Globus pallidus (tissue), 1 donor: ENCODE results near the gene IFIT1B.
"Not testable (repeated sequence)": the region's sequence is repeated elsewhere in the genome, so short reads cannot be mapped to it uniquely, and the experiment has no call there.

ENCODE experiments used
- DNase-seq: peaks from one replicate; pipeline ENCODE4 v3.0.0-alpha.2; 2015; ENCODE audit warnings: low spot score

IFIT1B gene

GRCh38 chr10:89348975-89349374, 28.9 kb upstream of the IFIT1B start:
- DNase-seq: no peak

DNA sequence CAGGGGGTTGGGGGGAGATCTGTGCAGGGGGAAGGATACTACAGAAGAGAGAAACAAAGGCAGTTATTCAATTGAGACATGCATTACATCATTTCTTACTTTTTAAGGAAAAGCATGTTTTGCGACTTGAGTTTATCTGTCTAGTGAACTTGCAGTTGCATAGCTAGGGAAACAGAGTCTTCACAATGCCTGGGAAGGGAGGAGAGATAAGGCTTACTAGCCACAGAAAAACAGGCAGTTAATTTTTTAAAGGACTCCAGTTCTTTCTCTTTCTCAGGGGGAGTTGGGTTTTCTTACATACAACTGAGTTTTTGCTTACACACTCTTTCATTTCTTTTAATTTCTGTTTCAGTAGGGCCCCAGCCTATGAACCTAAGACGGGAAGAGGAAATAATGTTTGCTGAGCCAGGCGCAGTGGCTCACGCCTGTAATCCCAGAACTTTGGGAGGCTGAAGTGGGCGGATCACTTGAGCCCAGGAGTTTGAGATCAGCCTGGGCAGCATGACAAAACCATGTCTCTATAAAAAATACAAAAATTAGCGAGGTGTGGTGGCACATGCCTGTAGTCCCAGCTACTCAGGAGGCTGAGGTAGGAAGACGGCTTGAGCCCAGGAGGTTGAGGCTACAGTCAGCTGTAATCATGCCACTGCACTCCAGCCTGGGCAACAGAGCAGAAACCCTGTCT, 27.1 kb upstream of the IFIT1B start:
- DNase-seq: not testable (repeated sequence)

GRCh38 chr10:89351412-89351779, 26.5 kb upstream of the IFIT1B start:
- no peak for DNase-seq

DNA sequence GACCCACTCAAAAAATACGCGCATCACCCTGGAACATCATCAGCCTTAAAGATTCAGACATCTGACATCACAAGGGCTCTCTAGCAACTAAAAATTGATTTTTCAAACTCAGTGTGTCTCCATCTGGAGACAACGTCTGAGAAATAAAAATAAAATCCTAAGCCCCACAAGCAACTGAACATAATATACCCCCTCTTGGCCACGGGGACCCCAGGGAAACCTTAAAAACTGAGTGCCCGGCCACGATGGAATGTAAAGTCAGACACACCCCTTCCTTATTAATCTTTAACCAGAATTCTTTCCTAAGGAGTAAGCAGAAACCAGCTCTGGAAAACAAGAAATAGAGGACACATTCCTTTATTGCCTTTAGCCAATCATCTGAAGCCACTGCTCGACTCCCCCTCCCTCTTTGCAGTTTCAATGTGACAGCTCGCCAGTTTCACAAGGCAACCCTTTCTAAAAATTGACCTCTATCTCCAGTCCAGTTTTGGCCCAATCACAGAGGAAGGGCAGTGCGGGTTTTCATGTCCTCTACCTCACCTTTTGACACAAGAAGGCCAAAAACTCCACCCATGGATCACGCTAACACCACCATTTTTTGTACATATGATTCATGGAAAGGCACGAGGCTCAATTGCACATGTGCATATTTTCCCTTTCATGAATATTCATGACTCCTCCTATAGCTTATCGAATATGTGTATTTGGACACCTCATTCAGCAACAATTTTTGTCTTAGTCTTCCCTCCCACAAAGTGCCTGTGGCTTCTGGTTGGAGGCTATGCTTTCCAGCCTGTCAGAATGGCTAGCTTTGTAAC, 25.9 kb upstream of the IFIT1B start:
- DNase-seq: no peak

DNA sequence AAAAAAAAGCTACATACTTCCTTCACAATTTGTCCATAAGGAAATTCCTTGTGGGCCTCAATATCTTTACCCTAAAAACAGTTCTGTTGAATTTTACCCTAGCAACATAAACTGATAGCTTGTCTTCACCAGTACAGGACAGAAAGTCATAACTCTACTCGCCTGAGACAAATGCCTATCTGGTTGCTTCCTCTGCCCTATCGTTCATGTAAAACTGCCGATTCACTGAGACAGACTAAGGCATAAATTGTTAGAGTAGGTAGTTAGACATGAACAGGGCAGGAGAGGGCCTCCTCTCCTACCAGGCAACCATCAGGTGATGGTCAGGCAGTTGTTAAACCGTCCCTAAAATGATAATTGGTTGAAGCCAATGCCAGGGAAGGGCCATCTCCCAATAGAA, 25.1 kb upstream of the IFIT1B start:
- no peak for DNase-seq

DNA sequence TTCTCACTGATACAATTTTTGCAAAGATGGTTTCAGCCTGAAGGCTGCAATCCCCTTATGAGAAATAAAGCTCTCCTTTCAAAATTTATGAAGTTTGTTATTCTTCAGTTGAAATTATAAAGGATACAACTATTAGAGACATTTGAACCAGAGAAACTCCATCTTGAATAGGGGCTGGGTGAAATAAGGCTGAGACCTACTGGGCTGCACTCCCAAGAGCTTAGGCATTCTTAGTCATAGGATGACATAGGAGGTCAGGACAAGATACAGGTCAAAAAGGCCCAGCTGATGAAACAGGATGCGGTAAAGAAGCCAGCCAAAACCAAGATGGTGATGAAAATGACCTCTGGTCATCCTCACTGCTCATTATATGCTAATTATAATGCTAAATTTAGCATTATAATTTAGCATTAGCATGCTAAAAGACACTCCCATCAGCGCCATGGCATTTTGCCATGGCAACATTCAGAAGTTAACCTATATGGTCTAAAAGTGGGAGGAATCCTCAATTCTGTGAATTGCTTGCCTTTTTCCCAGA, 22.4 kb upstream of the IFIT1B start:
- no peak for DNase-seq

DNA sequence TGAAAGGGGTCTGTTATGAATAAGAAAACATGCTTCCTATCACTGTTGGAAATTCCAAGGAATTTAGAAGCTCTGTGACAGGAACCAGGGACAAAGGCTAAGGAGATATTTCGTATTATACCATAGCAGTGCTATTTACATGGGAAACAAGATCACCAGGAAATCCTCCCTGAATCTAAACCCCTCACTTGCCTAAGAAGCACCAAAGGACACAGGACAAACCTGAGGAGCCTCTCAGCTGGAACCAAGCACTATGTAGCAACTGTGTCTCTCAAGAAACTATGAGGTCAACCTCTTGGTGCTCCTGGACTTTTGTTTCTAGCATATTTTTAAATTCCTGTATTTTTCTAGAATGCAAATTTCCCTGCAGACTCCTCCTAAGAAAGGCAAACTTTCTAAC, 20.8 kb upstream of the IFIT1B start:
- no peak for DNase-seq

GRCh38 chr10:89357975-89358374, 19.9 kb upstream of the IFIT1B start:
- no peak for DNase-seq

GRCh38 chr10:89360157-89360556, 17.7 kb upstream of the IFIT1B start:
- DNase-seq: no peak

DNA sequence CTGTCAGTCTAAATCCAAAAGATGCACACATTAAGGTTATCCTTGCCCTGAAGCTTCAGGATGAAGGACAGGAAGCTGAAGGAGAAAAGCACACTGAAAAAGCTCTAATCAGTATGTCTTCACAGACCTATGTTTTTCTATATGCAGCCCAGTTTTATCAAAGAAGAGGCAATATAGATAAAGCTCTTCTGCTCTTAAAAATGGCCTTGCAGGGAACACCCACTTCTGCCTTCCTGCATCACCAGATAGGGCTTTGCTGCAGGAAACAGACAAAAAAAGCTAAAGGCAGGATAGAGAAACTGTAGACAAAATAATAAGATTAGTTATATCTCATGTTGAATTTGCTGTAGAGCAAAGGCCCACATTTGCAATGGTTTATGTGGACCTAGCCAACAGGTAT, 14.9 kb upstream of the IFIT1B start:
- DNase-seq: no peak

- DNase-seq: no peak
Observed at GRCh38 chr10:89363729-89364442, 14.0 kb upstream of the IFIT1B start.

- DNase-seq: no peak
Observed at GRCh38 chr10:89364531-89364930, 13.3 kb upstream of the IFIT1B start.

DNA sequence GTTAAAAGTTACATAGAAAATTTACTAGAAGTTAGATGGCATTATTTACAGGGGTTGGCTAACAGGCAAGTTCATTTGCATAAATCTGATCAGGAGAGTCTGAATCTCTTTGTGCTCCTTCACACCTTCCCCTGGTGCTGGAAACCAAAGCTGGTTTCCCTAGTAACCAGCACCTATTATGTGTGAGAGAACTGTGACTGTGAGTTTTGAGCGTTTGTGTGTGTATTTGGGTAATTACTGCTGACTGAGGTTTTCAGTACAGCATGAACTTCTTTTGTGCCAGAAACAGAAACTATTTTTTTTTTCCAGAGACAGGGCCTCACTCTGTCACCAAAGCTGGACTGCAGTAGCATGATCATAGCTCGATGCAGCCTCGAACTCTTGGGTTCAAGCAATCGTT, 10.3 kb upstream of the IFIT1B start:
- no peak for DNase-seq

- DNase-seq: no peak
Observed at GRCh38 chr10:89368129-89368528, 9.7 kb upstream of the IFIT1B start.

DNA sequence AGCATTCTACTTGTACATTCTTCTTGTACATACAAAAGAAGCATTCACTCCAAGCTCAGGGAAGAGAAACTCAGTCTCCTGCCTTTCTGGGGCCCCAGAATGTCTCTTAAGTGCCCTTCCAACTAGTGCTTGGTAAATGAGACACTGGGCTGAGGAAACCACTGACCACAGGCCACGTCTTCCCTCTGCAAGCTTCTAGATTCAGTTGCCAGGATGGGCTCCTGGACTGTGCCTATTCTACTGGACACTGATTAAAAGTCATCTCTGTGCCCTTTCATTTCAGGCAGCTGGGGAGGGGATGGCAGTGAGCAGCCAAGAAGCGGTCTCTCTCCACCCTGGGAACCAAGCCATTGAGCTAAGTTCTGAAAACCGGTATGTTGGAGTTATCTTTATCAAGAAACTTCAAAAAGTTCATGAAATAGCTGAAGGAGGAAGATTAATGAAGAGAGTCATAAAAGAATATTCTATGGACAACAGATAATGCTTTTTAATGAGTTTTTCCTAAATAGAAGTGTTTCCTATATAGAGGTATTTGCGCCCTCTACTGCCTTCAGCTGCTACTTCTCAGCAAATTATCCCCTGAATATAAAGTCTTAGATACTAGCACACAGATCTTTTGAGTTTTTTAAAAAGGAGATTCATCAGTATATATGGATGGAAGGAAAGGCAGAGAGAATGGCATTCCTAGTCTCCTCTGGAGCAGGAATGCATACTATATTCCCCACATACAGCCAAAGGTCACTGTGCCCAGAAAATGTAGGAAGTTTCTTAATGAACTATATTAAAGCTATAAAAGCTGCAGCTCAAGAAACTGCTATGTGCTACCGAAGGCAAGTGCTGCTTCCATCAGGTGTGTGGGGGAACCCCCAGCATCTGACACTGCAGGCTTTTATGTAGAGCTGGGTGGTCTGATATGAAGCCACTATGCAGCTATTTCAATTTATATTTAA, 8.4 kb upstream of the IFIT1B start:
- DNase-seq: peak; percentile 82

- no peak for DNase-seq
Observed at GRCh38 chr10:89371079-89371478, 6.8 kb upstream of the IFIT1B start.

DNA sequence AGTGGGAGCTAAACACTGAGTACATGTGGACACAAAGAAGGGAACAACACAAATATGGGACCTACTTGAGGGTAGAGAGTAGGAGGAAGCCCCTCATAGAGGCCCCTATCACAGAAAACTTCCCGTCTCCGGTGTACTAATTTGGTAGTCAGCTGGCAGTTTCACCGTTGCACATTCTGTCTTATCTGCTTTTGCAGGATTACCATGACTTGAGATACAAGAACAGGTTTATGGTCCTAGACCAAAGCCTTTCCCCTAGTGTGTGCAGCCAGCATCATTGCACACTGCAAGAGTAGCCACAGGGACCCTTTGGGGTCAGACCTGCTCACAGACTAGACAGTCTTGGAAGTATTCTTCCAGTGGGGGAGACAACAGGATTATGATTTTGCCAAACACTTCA, 5.9 kb upstream of the IFIT1B start:
- no peak for DNase-seq

DNA sequence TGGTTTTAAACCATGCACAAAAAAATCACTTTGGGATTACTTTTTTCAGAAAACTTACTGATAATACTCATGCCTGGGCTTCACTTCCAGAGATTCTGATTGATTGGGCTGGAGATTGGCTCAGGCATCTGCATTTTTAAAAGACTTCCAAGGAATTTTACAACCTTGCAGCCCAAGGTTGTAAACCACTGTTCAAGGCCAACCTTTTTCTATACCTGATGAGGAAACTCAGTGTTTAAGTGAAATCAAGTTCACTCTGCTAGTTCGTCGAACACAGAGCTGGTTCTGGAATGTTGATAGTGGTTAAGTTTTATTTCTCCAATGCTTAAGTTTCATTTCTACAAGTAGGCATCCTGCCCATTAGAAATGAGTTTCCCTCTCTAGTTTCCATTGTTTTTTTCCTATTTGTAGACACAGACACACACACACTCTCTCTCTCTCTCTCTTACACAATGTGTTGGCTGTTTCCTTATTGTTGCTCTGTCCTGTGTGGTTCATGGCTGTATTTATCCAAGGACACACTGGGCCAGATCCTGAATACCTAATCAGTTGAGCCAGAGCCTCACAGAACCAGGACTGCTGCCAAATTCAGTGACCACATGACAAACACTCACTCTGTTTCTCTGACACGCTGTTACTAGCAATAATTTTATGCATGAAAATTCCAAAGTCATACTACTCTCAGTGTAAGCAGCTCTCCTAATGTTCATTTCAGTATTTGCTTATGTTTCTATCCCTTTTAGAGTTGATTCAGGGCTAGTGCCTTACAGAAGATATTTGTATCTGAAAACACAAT, 3.7 kb upstream of the IFIT1B start:
- peak; percentile 98 for DNase-seq

DNA sequence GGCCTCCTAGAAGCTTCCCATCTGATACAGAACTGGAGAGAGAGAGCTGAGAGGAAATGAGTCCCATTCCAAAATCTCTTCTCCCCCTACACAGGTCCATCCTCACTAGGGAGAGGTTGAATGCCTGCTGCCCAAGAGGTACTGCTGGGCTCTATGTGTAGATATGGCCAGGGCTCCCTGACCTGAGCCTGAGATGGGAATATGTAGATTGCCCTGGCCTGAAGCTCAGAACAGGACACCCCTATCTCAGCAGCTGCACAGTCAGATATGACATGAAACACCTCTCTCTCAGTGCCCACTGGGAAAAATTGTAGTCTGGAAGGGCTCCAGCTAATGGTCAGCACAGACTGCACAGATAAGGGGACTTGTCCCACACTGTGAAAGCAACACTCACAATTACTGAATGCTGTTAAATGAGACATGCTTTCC, 3.1 kb upstream of the IFIT1B start:
- no peak for DNase-seq

DNA sequence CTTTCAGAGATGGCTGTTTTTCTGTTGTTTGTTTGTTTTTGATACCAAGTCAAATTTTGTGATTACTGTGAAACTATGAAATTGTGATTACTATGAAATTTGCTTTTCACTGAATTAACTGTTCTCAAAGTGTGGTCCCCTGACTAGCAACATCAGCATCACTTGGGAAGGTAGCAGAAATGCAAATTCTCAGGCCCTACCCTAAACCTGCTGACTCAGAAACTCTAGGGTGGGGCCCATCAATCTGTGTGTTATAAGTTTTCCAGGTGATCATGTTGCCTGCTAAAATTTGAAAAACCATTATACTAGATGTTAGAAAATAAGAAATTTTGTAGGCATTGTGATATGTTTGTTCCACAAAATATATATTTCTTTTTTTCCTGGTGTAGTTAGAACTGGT, 1.2 kb downstream of the IFIT1B start:
- no peak for DNase-seq

GRCh38 chr10:89382757-89383156, 4.9 kb downstream of the IFIT1B start:
- no peak for DNase-seq
